GM12878 (cell line): ENCODE measurements around the gene SRD5A1. TPM values are rescaled to one million over a fixed set of nuclear protein-coding genes. Genes with fewer than 3 reads are reported as not detected.

Source experiments
- ATAC-seq: fragments of 200-7000 bp; cut with Tn5 transposase; 3 replicates; pipeline ENCODE4 v1.9.1; 2020; ENCODE audit warnings: mild to moderate bottlenecking, moderate library complexity
- BruUV-seq: library from RNA; stranded (reverse); fragments of 400-500 nt; replicated peaks from 2 replicates; lab custom pipeline; 2021; lab: Mats Ljungman, UMichigan
- CTCF ChIA-PET: fragments of 300-600 bp; sonication (Branson Sonifier 250); formaldehyde crosslinking; extraction: SDS; loops from one replicate; lab custom pipeline; 2021; ENCODE audit warnings: inconsistent platforms; lab: Yijun Ruan, JAX
- POLR2A ChIA-PET: fragments of 350-600 bp; formaldehyde crosslinking; extraction: SDS; loops from one replicate; lab custom pipeline; 2021; ENCODE audit warnings: inconsistent platforms; lab: Charles Lee
- RAD21 ChIA-PET: fragments of 300-600 bp; sonication (Branson Sonifier 250); formaldehyde crosslinking; loops from one replicate; lab custom pipeline; 2023; ENCODE audit warnings: antibody characterized with exemption; ENCODE audit not compliant: unreplicated experiment; lab: Charles Lee
- SMC1A ChIA-PET: fragments of 300-600 bp; sonication (Branson Sonifier 250); formaldehyde crosslinking; loops from one replicate; lab custom pipeline; 2023; ENCODE audit not compliant: unreplicated experiment, uncharacterized antibody; lab: Charles Lee
- DNase-seq: peaks from one replicate; pipeline ENCODE4 v3.0.0-alpha.2; 2011; ENCODE audit warnings: low read depth, low spot score
- FAIRE-seq: peaks from 3 replicates; lab custom pipeline; 2011; peaks lifted over from hg19 to GRCh38; lab: Jason Lieb, UNC
- H2AFZ ChIP-seq: 2 replicates; pipeline ENCODE4 v1.6.0; 2011; ENCODE audit warnings: low read depth, low read length, control low read depth; ENCODE audit not compliant: control insufficient read depth
- H3K27ac ChIP-seq: 2 replicates; pipeline ENCODE4 v1.5.1; 2011; ENCODE audit warnings: control low read depth; ENCODE audit not compliant: control insufficient read depth, insufficient read depth
- H3K27me3 ChIP-seq, 2 experiments: replicated peaks in 1 of 2; 2 replicates each; pipeline versions ENCODE4 v1.6.0 to v1.6.1; 2011; ENCODE audit warnings: low read length in 1 of 2; ENCODE audit not compliant: control insufficient read depth in 2 of 2, insufficient read depth in 2 of 2
- H3K36me3 ChIP-seq, 2 experiments: 2 replicates each; pipeline ENCODE4 v1.5.1; 2011; ENCODE audit warnings: low read length in 1 of 2; ENCODE audit not compliant: control insufficient read depth in 2 of 2, insufficient read depth in 2 of 2
- H3K4me1 ChIP-seq: 2 replicates; pipeline ENCODE4 v1.6.1; 2011; ENCODE audit warnings: mild to moderate bottlenecking, low read length, moderate library complexity, mixed read lengths; ENCODE audit not compliant: control insufficient read depth, insufficient read depth
- H3K4me2 ChIP-seq: 2 replicates; pipeline ENCODE4 v1.6.0; 2011; ENCODE audit warnings: control low read depth; ENCODE audit not compliant: control insufficient read depth, insufficient read depth
- H3K4me3 ChIP-seq: fragments of 200-600 bp; sonication (generic); 2 replicates; pipeline ENCODE4 v1.5.1; 2016
- H3K79me2 ChIP-seq: 2 replicates; pipeline ENCODE4 v1.6.0; 2011; ENCODE audit warnings: low read length; ENCODE audit not compliant: control insufficient read depth, insufficient read depth
- H3K9ac ChIP-seq: 2 replicates; pipeline ENCODE4 v1.8.0; 2011; ENCODE audit warnings: low read length, control low read depth, mixed read lengths; ENCODE audit not compliant: control insufficient read depth, insufficient read depth
- H3K9me3 ChIP-seq: replicated peaks from 3 replicates; pipeline ENCODE4 v1.5.1; 2011; ENCODE audit warnings: mild to moderate bottlenecking, low read length; ENCODE audit not compliant: control insufficient read depth, insufficient read depth
- H4K20me1 ChIP-seq: 2 replicates; pipeline ENCODE4 v1.6.0; 2011; ENCODE audit not compliant: control insufficient read depth, insufficient read depth
- ATF7 ChIP-seq: fragments of 450-650 bp; IDR thresholded peaks from 2 replicates; pipeline ENCODE4 v1.6.1; 2016; ENCODE audit warnings: low read depth, mild to moderate bottlenecking
- BHLHE40 ChIP-seq, 2 experiments: fragments of 450-650 bp in 1 of 2; IDR thresholded peaks; 2 replicates each; pipeline ENCODE4 v1.6.1; 2011 to 2017; ENCODE audit warnings: low read depth in 2 of 2, borderline replicate concordance in 1 of 2, improper control_type of control experiment in 1 of 2, low read length in 1 of 2, mild to moderate bottlenecking in 1 of 2
- CHD4 ChIP-seq: fragments of 200-600 bp; sonication (generic); IDR thresholded peaks from 2 replicates; pipeline ENCODE4 v1.6.1; 2016; ENCODE audit warnings: mild to moderate bottlenecking
- ESRRA ChIP-seq: IDR thresholded peaks from 2 replicates; pipeline ENCODE4 v1.6.1; 2012; ENCODE audit warnings: mild to moderate bottlenecking, low read length, improper control_type of control experiment
- FOS ChIP-seq: IDR thresholded peaks from 3 replicates; pipeline ENCODE4 v1.6.1; 2011; ENCODE audit warnings: borderline replicate concordance; ENCODE audit not compliant: insufficient read length; ENCODE audit errors: extremely low read depth
- IKZF2 ChIP-seq, 2 experiments: fragments of 450-650 bp; IDR thresholded peaks; 2 replicates each; pipeline ENCODE4 v1.6.1; 2017; ENCODE audit warnings: mild to moderate bottlenecking in 2 of 2, moderate library complexity in 2 of 2
- KDM1A ChIP-seq: fragments of 200-600 bp; sonication (generic); IDR thresholded peaks from 2 replicates; pipeline ENCODE4 v1.6.1; 2016; ENCODE audit warnings: borderline replicate concordance
- MLLT1 ChIP-seq: fragments of 450-650 bp; IDR thresholded peaks from 2 replicates; pipeline ENCODE4 v1.6.1; 2016; ENCODE audit warnings: mild to moderate bottlenecking
- MYC ChIP-seq: IDR thresholded peaks from 2 replicates; pipeline ENCODE4 v1.6.1; 2011; ENCODE audit warnings: mild to moderate bottlenecking, low read length, moderate library complexity, inconsistent platforms; ENCODE audit not compliant: insufficient read depth, insufficient replicate concordance, insufficient read length, severe bottlenecking
- NR2C1 ChIP-seq: fragments of 450-650 bp; IDR thresholded peaks from 2 replicates; pipeline ENCODE4 v1.6.1; 2017; ENCODE audit warnings: antibody characterized with exemption, mild to moderate bottlenecking, moderate library complexity
- POLR2AphosphoS2 ChIP-seq: IDR thresholded peaks from 2 replicates; pipeline ENCODE4 v1.6.1; 2011; ENCODE audit warnings: low read depth, mild to moderate bottlenecking, low read length, improper control_type of control experiment, moderate library complexity
- RBBP5 ChIP-seq: fragments of 200-600 bp; sonication (generic); conservative IDR thresholded peaks from 2 replicates; pipeline ENCODE4 v1.6.1; 2016
- SMC3 ChIP-seq: IDR thresholded peaks from 2 replicates; pipeline ENCODE4 v1.6.1; 2011; ENCODE audit warnings: low read length, improper control_type of control experiment, borderline replicate concordance
- SP1 ChIP-seq: IDR thresholded peaks from one replicate; pipeline ENCODE4 v1.6.1; 2011; ENCODE audit warnings: low read depth, low read length
- SRF ChIP-seq, 2 experiments: IDR thresholded peaks; 2 replicates each; pipeline ENCODE4 v1.6.1; 2011; ENCODE audit warnings: low read depth in 2 of 2, low read length in 2 of 2, mild to moderate bottlenecking in 1 of 2, moderate library complexity in 1 of 2
- STAT1 ChIP-seq: fragments of 450-650 bp; conservative IDR thresholded peaks from 2 replicates; pipeline ENCODE4 v1.6.1; 2014; ENCODE audit warnings: antibody characterized with exemption, mild to moderate bottlenecking
- STAT3 ChIP-seq: IDR thresholded peaks from 2 replicates; pipeline ENCODE4 v1.6.1; 2011; ENCODE audit warnings: low read depth, low read length, improper control_type of control experiment
- SUZ12 ChIP-seq: fragments of 200-600 bp; sonication (generic); IDR thresholded peaks from one replicate; pipeline ENCODE4 v1.6.1; 2018; ENCODE audit warnings: antibody characterized with exemption, mild to moderate bottlenecking; ENCODE audit not compliant: unreplicated experiment
- TCF12 ChIP-seq: IDR thresholded peaks from 2 replicates; pipeline ENCODE4 v1.6.1; 2011; ENCODE audit warnings: low read depth, mild to moderate bottlenecking, low read length
- ZNF687 ChIP-seq: fragments of 450-650 bp; IDR thresholded peaks from 2 replicates; pipeline ENCODE4 v1.6.1; 2017; ENCODE audit warnings: mild to moderate bottlenecking, moderate library complexity
- WGBS: methylation state at CpG from one replicate; pipeline ENCODE4 v1.1.6; 2016; ENCODE audit warnings: low lambda C conversion rate; ENCODE audit not compliant: insufficient replicate concordance, insufficient coverage; ENCODE audit errors: missing lambda C conversion rate; 5-methylcytosine and 5-hydroxymethylcytosine counted together
- in situ Hi-C: fragments of 300-500 bp; cut with MboI; formaldehyde crosslinking; loops from 9 replicates; pipeline ENCODE4 v1.14.3; 2018; ENCODE audit warnings: mixed read lengths
- intact Hi-C: fragments of 100-400 bp; cut with micrococcal nuclease; formaldehyde crosslinking; loops from one replicate; pipeline ENCODE4 v1.14.2; 2022; ENCODE audit not compliant: unreplicated experiment
- polyA plus RNA-seq, 11 experiments: library from polyadenylated mRNA; depleted of rRNA in 4 of 11; unstranded in 6 of 11; stranded (reverse) in 5 of 11; fragments of >200 nt; fragmentation: Nextera tagmentation in 4 of 11; fragmentation: Illumina TruSeq in 1 of 11; extraction: Ambion mirVana in 4 of 11; extraction: Trizol in 1 of 11; gene quantifications; 1 replicate in 1 of 11; 2 replicates in 10 of 11; pipeline versions ENCODE4 v1.2.1 to v1.2.3, GENCODE V29; 2011 to 2016; ENCODE audit warnings: inconsistent platforms in 2 of 11, missing spikeins in 2 of 11, low read depth in 1 of 11
- total RNA-seq, 4 experiments: library from RNA; depleted of rRNA in 3 of 4; stranded (reverse); fragments of >200 nt in 3 of 4; fragmentation: Illumina TruSeq in 1 of 4; extraction: Trizol in 1 of 4; gene quantifications; 2 replicates each; pipeline versions ENCODE4 v1.2.1 to v1.2.3, GENCODE V29; 2013 to 2021

Gene SRD5A1
- total and polyA plus RNA-seq, 10 of the 15 experiments (the other 5 are each of a cell fraction or from before 2014, with no cell fraction given), result 0.76 to 20.1 (median 12.3) TPM

- no peak for TF ChIP-seq TCF12
- no peak for TF ChIP-seq SUZ12
- TF ChIP-seq SP1, result no peak
- no peak for TF ChIP-seq NR2C1
- TF ChIP-seq IKZF2 (IDR thresholded peaks at IDR 0.05), result no peak
- no peak for TF ChIP-seq SMC3
- TF ChIP-seq ZNF687, result no peak
- TF ChIP-seq, all 136 proteins: peak for 0
These were observed 16.6 kb upstream of the SRD5A1 start (continued) for GRCh38 chr5:6616632-6617031.

GRCh38 chr5:6623228-6623627 is 10.0 kb upstream of the SRD5A1 start:
- Histone ChIP-seq H3K79me2 (peaks cover 18% of the 10 kb centered on the region), H4K20me1 (no peaks in the 10 kb centered on the region; the same call in 1 of the 2 replicates), H3K9ac (no peak overlapping the region), H3K4me1 (no peaks in the 10 kb centered on the region), H3K9me3 (peaks cover 29% of the 10 kb centered on the region; the same call in 2 of the 3 replicates), H2AFZ (no peak overlapping the region), H3K27me3 (no peaks in the 10 kb centered on the region), H3K4me3 (no peak overlapping the region), H3K4me2 (no peak overlapping the region), H3K36me3 (peaks cover 16 to 45% of the 10 kb centered on the region in 2 experiments), H3K27ac (no peak overlapping the region)
- ChIA-PET SMC1A (interaction anchor here (1.0 kb wide), 1 partner anchor 9 kb away, joined by 3 read pairs; the partner anchor contains the start of gene NSUN2), RAD21 (interaction anchor here (0.6 to 1.3 kb wide), 3 partner anchors 10 to 332 kb away, joined by 3 read pairs; partner anchors contain the start of genes NSUN2 and SRD5A1), CTCF (interaction anchor here (0.6 to 0.9 kb wide), 2 partner anchors 122 to 1735 kb away, joined by 3 to 5 read pairs; no protein-coding TSS in a partner anchor), POLR2A (no interaction called here)
- BruUV-seq, result no TSS peak
- ATAC-seq (no peak), FAIRE-seq (no peak), DNase-seq (no peak)
- in situ Hi-C loops, result no loop called here
- intact Hi-C loops, result no loop called here
- 100% methylated on average over 3 of the region's 4 CpGs for WGBS
- no peak for TF ChIP-seq ATF7
- no peak for TF ChIP-seq KDM1A
- TF ChIP-seq STAT1, result no peak
- TF ChIP-seq ESRRA, result no peak
- no peak for TF ChIP-seq CHD4
- no peak for TF ChIP-seq SRF (IDR thresholded peaks at IDR 0.05; ENCODE audit: low read depth in 2 of 2, low read length in 2 of 2)
- TF ChIP-seq RBBP5, result no peak
- TF ChIP-seq MLLT1, result no peak
- TF ChIP-seq BHLHE40 (IDR thresholded peaks at IDR 0.05; ENCODE audit: borderline replicate concordance in 1 of 2, low read depth in 2 of 2, low read length in 1 of 2), result no peak
- TF ChIP-seq STAT3, result no peak
- no peak for TF ChIP-seq FOS
- TF ChIP-seq POLR2AphosphoS2, result no peak
- no peak for TF ChIP-seq MYC
